Calu3 (cell line): ENCODE measurements around the gene FBRS. TPM values are rescaled to one million over a fixed set of nuclear protein-coding genes. Genes with fewer than 3 reads are reported as not detected.

Experiments
- BruUV-seq: library from RNA; stranded (reverse); fragments of 400-500 nt; replicated peaks from 2 replicates; lab custom pipeline; 2021; lab: Mats Ljungman, UMichigan
- CTCF ChIA-PET: fragments of 300-600 bp; sonication (Branson Sonifier 250); formaldehyde crosslinking; loops from one replicate; lab custom pipeline; 2022; ENCODE audit warnings: antibody characterized with exemption; lab: Charles Lee
- DNase-seq: peaks from one replicate; pipeline ENCODE4 v3.0.0; 2022
- H3K27ac Mint-ChIP-seq: one replicate; pipeline ENCODE4 v1.8.0; 2022; ENCODE audit warnings: mixed read lengths; ENCODE audit not compliant: unreplicated experiment
- H3K27me3 Mint-ChIP-seq: one replicate; pipeline ENCODE4 v1.8.0; 2022; ENCODE audit warnings: mixed read lengths; ENCODE audit not compliant: unreplicated experiment
- H3K36me3 Mint-ChIP-seq: one replicate; pipeline ENCODE4 v1.8.0; 2022; ENCODE audit warnings: mild to moderate bottlenecking, moderate library complexity, mixed read lengths; ENCODE audit not compliant: insufficient read depth, unreplicated experiment
- H3K4me1 Mint-ChIP-seq: one replicate; pipeline ENCODE4 v1.8.0; 2022; ENCODE audit warnings: mild to moderate bottlenecking, low read depth, mixed read lengths; ENCODE audit not compliant: unreplicated experiment
- H3K4me3 Mint-ChIP-seq: one replicate; pipeline ENCODE4 v1.8.0; 2022; ENCODE audit warnings: mild to moderate bottlenecking, low read depth, moderate library complexity, mixed read lengths; ENCODE audit not compliant: unreplicated experiment
- H3K9me3 Mint-ChIP-seq: one replicate; pipeline ENCODE4 v1.8.0; 2022; ENCODE audit warnings: low read depth, mixed read lengths; ENCODE audit not compliant: unreplicated experiment
- intact Hi-C: fragments of 100-400 bp; cut with micrococcal nuclease; formaldehyde crosslinking; loops from one replicate; pipeline ENCODE4 v1.10.0; 2022; ENCODE audit not compliant: unreplicated experiment
- total RNA-seq: library from RNA; stranded (reverse); gene quantifications from 2 replicates; pipeline ENCODE4 v1.2.3, GENCODE V29; 2022
- TF ChIP-seq, protein P1 (sequence below): fragments of 200-600 bp; IDR thresholded peaks from one replicate; pipeline ENCODE4 v1.8.0; 2022; ENCODE audit warnings: antibody characterized with exemption; ENCODE audit not compliant: unreplicated experiment

FBRS gene
- total RNA-seq, 1 experiment from 2014 or later: 113 TPM

DNA sequence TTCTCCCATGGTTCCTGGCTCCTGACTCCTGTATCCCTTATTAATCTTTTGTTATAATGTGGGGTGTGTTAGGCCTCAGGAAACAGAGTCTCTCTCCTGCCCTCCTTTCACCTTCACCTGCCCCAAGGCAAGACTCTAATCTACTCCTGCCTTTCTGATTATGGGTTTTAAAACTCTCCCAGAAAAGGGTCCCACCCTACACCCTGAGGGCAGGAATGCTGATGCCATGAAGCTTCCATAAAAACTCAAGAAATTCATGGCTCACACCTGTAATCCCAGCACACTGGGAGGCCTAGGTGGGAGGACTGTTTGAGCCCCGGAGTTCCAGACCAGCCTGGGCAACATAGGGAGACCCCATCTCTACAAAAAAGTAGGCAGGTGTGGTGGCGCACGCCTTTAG lies 22.1 kb downstream of the FBRS start:
- Mint-ChIP-seq H3K27ac (no peak overlapping the region), H3K27me3 (no peaks in the 10 kb centered on the region), H3K4me1 (no peaks in the 10 kb centered on the region), H3K36me3 (no peaks in the 10 kb centered on the region), H3K4me3 (no peak overlapping the region), H3K9me3 (no peaks in the 10 kb centered on the region)
- CTCF ChIA-PET: interaction anchor here (0.6 kb wide), 1 partner anchor 10 kb away, joined by 3 read pairs; no protein-coding TSS in a partner anchor
- TF ChIP-seq, protein P1, sequence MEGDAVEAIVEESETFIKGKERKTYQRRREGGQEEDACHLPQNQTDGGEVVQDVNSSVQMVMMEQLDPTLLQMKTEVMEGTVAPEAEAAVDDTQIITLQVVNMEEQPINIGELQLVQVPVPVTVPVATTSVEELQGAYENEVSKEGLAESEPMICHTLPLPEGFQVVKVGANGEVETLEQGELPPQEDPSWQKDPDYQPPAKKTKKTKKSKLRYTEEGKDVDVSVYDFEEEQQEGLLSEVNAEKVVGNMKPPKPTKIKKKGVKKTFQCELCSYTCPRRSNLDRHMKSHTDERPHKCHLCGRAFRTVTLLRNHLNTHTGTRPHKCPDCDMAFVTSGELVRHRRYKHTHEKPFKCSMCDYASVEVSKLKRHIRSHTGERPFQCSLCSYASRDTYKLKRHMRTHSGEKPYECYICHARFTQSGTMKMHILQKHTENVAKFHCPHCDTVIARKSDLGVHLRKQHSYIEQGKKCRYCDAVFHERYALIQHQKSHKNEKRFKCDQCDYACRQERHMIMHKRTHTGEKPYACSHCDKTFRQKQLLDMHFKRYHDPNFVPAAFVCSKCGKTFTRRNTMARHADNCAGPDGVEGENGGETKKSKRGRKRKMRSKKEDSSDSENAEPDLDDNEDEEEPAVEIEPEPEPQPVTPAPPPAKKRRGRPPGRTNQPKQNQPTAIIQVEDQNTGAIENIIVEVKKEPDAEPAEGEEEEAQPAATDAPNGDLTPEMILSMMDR: no peak
- no TSS peak for BruUV-seq
- DNase-seq: no peak
- intact Hi-C loops: no loop called here

DNA sequence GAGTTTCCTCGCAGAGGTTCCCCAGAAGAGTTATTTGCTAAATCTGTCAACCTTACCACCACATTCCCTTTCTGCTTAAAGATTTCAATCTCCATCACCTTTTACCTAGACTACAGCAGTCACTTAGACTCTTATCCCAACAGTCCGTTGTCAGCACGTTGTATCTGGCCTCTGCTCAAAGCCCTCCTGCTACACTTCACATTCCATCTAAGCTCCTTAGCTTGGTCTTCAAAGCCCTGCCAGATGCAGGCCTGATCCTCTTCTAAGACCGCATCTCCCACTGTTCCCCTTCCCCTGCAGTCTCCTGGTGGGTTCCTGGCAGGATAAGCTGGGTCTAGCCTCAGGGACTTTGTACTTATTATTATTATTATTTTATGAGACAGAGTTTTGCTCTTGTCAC lies 30.5 kb downstream of the FBRS start:
- CTCF ChIA-PET: no interaction called here
- no peak overlapping the region for H3K27ac Mint-ChIP-seq
- no peak overlapping the region for H3K4me3 Mint-ChIP-seq
- H3K9me3 Mint-ChIP-seq: no peaks in the 10 kb centered on the region
- TF ChIP-seq, protein P1: no peak
- intact Hi-C loops: no loop called here
- no peaks in the 10 kb centered on the region for H3K36me3 Mint-ChIP-seq
- no peak for DNase-seq
- peaks cover 4% of the 10 kb centered on the region for H3K4me1 Mint-ChIP-seq
- H3K27me3 Mint-ChIP-seq: peaks cover 21% of the 10 kb centered on the region
- no TSS peak for BruUV-seq

DNA sequence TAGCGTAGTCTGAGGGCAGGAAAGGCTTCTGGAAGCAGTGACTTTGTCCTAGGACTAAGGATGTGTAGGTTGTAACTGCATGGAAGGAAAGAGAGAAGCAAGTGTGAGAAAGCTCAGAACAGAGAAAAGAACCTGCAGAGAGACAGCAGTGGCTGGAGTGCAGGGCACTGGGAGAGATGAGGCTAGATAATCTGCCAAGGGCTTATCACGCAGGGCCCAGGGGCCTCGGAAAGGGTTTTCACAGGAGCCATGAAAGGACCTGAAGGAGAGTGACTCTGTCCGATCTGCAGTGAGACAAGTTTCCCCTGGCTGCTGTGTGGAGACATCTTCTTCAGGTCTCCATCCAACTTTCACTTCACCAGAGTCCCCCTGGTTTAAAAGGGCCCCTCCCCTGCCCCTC lies 33.7 kb downstream of the FBRS start:
- CTCF ChIA-PET: no interaction called here
- H3K9me3 Mint-ChIP-seq: no peaks in the 10 kb centered on the region

DNA sequence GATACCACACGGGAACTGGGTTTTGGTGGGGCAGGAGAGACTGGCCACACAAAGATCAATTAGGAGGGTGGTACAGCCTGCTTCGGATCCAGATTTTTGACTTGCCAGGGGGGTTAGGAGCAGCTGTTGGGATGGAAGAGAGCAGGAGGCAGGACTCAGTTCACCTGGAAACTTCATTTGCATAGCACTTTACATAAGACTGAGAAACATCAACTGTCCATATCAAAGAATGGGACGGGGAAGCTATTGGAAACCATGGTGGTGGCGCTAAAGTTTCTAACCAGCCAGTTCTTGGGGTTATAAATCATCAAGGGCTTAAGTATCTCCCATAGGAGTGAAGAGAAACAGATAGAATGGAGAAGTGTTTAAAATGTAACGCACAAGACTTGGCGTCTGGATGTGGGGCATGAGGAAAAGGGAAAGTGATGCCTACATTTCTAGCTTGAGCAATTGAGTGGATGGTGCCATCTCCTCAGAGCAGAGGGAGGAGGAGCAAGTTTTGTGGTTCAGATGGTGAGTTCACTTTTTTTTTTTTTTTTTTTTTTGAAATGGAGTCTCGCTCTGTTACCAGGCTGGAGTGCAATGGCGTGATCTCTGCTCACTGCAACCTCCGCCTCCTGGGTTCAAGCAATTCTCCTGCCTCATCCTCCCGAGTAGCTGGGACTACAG lies 34.3 kb downstream of the FBRS start:
- no TSS peak for BruUV-seq
- H3K27me3 Mint-ChIP-seq: peaks cover 21% of the 10 kb centered on the region
- intact Hi-C loops: no loop called here
- CTCF ChIA-PET: interaction anchor here (1.1 kb wide), 1 partner anchor 127 kb away, joined by 3 read pairs; no protein-coding TSS in a partner anchor
- H3K4me3 Mint-ChIP-seq: no peak overlapping the region
- H3K36me3 Mint-ChIP-seq: peaks cover 13% of the 10 kb centered on the region
- no peaks in the 10 kb centered on the region for H3K9me3 Mint-ChIP-seq
- TF ChIP-seq, protein P1: no peak
- H3K27ac Mint-ChIP-seq: no peak overlapping the region
- peaks cover 13% of the 10 kb centered on the region for H3K4me1 Mint-ChIP-seq
- DNase-seq: no peak

More for the DNA sequence above, 33.7 kb downstream of the FBRS start:
- H3K4me1 Mint-ChIP-seq: peaks cover 8% of the 10 kb centered on the region
- peaks cover 7% of the 10 kb centered on the region for H3K36me3 Mint-ChIP-seq
- H3K27ac Mint-ChIP-seq: no peak overlapping the region
- TF ChIP-seq, protein P1: no peak
- peaks cover 21% of the 10 kb centered on the region for H3K27me3 Mint-ChIP-seq
- no peak for DNase-seq
- intact Hi-C loops: no loop called here
- H3K4me3 Mint-ChIP-seq: no peak overlapping the region
- BruUV-seq: no TSS peak
